Ovary (tissue), 9 donors: ENCODE results near the gene SAFB2. TPM values are rescaled to one million over a fixed set of nuclear protein-coding genes. Genes with fewer than 3 reads are reported as not detected.

Experiments
- DNase-seq, 5 donors: peaks; one replicate each; pipeline ENCODE4 v3.0.0-alpha.2; 2019 to 2020
- H3K27ac ChIP-seq, 2 donors: fragments of 200-600 bp; one replicate each; pipeline versions ENCODE4 v1.5.1 to v1.8.0; 2019 to 2022
- H3K27me3 ChIP-seq: fragments of 200-600 bp; one replicate; pipeline ENCODE4 v1.8.0; 2022
- H3K36me3 ChIP-seq: fragments of 200-600 bp; sonication (generic); one replicate; pipeline ENCODE4 v1.5.1; 2019
- H3K4me1 ChIP-seq: one replicate; pipeline ENCODE4 v1.8.1; 2013; ENCODE audit warnings: mild to moderate bottlenecking, moderate library complexity; ENCODE audit not compliant: insufficient read depth
- H3K4me3 ChIP-seq: fragments of 200-600 bp; sonication (generic); one replicate; pipeline ENCODE4 v1.5.1; 2017
- H3K9me3 ChIP-seq, 2 donors: fragments of 200-600 bp in 1 of 2; sonication (generic) in 1 of 2; one replicate each; pipeline versions ENCODE4 v1.5.1 to v1.8.1; 2013 to 2019; ENCODE audit warnings: mild to moderate bottlenecking in 1 of 2, moderate library complexity in 1 of 2
- CTCF ChIP-seq, 3 donors: fragments of 450-650 bp in 2 of 3; fragments of 200-600 bp in 1 of 3; IDR thresholded peaks; one replicate each; pipeline versions ENCODE4 v1.5.1 to v1.8.0; 2016 to 2022; ENCODE audit warnings: antibody characterized with exemption in 3 of 3, mild to moderate bottlenecking in 1 of 3
- EP300 ChIP-seq: sonication (generic); formaldehyde crosslinking; IDR thresholded peaks from one replicate; pipeline ENCODE4 v1.6.1; 2017; ENCODE audit warnings: antibody characterized with exemption
- POLR2A ChIP-seq: fragments of 450-650 bp; IDR thresholded peaks from one replicate; pipeline ENCODE4 v1.6.1; 2017; ENCODE audit warnings: antibody characterized with exemption, mild to moderate bottlenecking, moderate library complexity
- WGBS, 3 donors: extraction: QIAGEN DNeasy Blood & Tissue Kit in 1 of 3; methylation state at CpG; one replicate each; pipeline versions ENCODE4 v1.1.5 to v1.1.7; 2013 to 2017; 5-methylcytosine and 5-hydroxymethylcytosine counted together
- intact Hi-C, 4 donors: fragments of 100-400 bp; cut with DNase I; formaldehyde crosslinking; loops; one replicate each; pipeline versions ENCODE4 v1.11.0 to v1.15.1; 2022 to 2023
- polyA plus RNA-seq, 2 donors: library from polyadenylated mRNA; stranded (reverse); fragments of 200-250 nt in 1 of 2; fragments of 350-450 nt in 1 of 2; fragmentation: Illumina TruSeq in 1 of 2; extraction: RNeasy Lipid Tissue Mini Kit (QIAGEN cat#74804) in 1 of 2; gene quantifications; one replicate each; pipeline ENCODE4 v1.2.3, GENCODE V29; 2013 to 2014
- total RNA-seq, 7 donors: library from RNA; depleted of rRNA in 2 of 7; stranded (reverse); fragments of >200 nt in 2 of 7; fragmentation: NEBNext Ultra II Directional in 3 of 7; extraction: Animal tissue kit (Norgen Biotek cat#: 25700) in 3 of 7; gene quantifications; one replicate each; pipeline versions ENCODE4 v1.1.0 to v1.2.4, GENCODE V29; 2016 to 2023
- donor health status: DM: no; HTN: no; CAD: no; lungs with moderate emphysema.
- donor health status: DM: no; HTN: no; CAD: no.
- donor health status: Bipolar disorder and iron deficiency.
- donor health status: DM: yes; HTN: yes; CAD: no.
- donor health status: DM: no; HTN: no; CAD: no.
- donor health status: DM: yes; HTN: yes; CAD: no.

SAFB2 gene
- total and polyA plus RNA-seq, 9 donors, result 51.3 to 173 (median 107) TPM

DNA sequence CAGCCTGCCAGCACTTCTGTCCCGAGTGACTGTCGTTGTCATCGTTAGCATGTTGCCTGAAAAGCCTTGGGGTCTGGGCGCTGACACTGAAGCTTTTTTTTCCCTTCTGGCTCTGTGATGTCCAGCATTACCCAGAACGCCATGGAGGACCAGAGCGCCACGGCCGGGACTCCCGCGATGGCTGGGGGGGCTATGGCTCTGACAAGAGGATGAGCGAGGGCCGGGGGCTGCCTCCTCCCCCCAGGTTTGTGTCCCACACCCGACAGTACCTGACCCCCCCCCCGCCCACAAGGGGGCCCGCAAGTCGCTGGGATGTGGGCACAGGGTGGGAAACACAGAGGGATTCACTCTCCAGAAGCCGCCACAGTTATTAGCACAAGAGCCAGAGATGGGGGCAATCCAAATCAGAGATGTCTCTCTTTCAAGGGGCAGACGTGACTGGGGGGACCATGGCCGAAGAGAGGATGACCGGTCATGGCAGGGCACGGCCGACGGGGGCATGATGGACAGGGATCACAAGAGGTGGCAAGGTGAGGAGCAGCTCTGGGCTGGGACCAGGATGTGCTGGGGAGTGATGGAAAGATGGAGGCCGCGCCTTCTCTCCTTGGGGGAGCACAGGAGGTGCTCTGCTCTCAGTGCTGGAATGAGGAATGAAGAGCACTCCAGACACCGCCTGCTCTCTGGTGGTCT lies 44.5 kb upstream of the SAFB2 start:
- Histone ChIP-seq H3K36me3 (no peaks in the 10 kb centered on the region), H3K4me3 (no peak overlapping the region), H3K27me3 (no peaks in the 10 kb centered on the region), H3K9me3 (no peaks in the 10 kb centered on the region), H3K4me1 (no peaks in the 10 kb centered on the region), H3K27ac (no peak overlapping the region)
- intact Hi-C loops, result no loop called here
- DNase-seq, result no peak
- WGBS, 3 donors, result 82 to 85% (median 85%) methylated on average over 24 to 26 of the region's 26 CpGs
- TF ChIP-seq CTCF (IDR thresholded peaks at IDR 0.05) (no peak), EP300 (no peak), POLR2A (no peak)

- Histone ChIP-seq H3K36me3 (no peaks in the 10 kb centered on the region), H3K9me3 (no peaks in the 10 kb centered on the region), H3K27ac (no peak overlapping the region), H3K4me1 (no peaks in the 10 kb centered on the region), H3K27me3 (no peaks in the 10 kb centered on the region), H3K4me3 (no peak overlapping the region)
- WGBS, 3 donors, result 66 to 71% (median 71%) methylated on average over 10 of the region's 10 CpGs
- intact Hi-C loops, result no loop called here
- TF ChIP-seq EP300 (no peak), POLR2A (no peak), CTCF (IDR thresholded peaks at IDR 0.05) (no peak)
- DNase-seq, result no peak
These were observed 43.4 kb upstream of the SAFB2 start for GRCh38 chr19:5665781-5666513.

DNA sequence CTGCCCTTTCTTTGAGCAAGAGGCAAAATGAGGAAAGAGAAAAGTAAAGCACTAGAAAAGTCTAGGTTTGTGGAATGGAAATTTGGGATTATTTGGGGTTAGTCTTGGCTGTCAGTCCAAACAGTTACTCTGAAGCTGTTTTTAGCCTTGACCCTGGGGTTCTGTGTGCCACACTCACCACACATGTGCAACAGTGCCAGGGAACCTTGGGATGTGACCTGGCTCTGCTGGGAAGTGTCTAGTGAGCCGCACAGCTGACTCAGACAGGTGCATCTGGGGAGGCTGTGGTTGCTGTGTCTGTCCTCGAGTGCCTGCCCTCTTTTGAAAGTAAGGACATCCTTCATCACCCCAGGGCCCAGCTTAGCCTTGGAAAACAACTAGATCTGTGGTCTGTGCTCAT lies 41.9 kb upstream of the SAFB2 start:
- intact Hi-C loops, result no loop called here
- TF ChIP-seq POLR2A (no peak), CTCF (IDR thresholded peaks at IDR 0.05) (no peak), EP300 (no peak)
- no peaks in the 10 kb centered on the region for H3K27me3 ChIP-seq
- DNase-seq, result no peak
- no peaks in the 10 kb centered on the region for H3K9me3 ChIP-seq
- no peak overlapping the region for H3K4me3 ChIP-seq
- WGBS, 3 donors, result 65 to 83% (median 74%) methylated on average over 2 of the region's 2 CpGs
- H3K4me1 ChIP-seq, result no peaks in the 10 kb centered on the region
- no peaks in the 10 kb centered on the region for H3K36me3 ChIP-seq
- H3K27ac ChIP-seq, result no peak overlapping the region

- intact Hi-C loops, result no loop called here
- no peaks in the 10 kb centered on the region for H3K4me1 ChIP-seq
- no peaks in the 10 kb centered on the region for H3K9me3 ChIP-seq
- WGBS, 3 donors, result 89 to 92% (median 92%) methylated on average over 17 of the region's 17 CpGs
- DNase-seq, result no peak
- H3K36me3 ChIP-seq, result no peaks in the 10 kb centered on the region
- TF ChIP-seq EP300 (no peak), CTCF (IDR thresholded peaks at IDR 0.05) (no peak), POLR2A (no peak)
- no peaks in the 10 kb centered on the region for H3K27me3 ChIP-seq
- H3K27ac ChIP-seq, result no peak overlapping the region
- no peak overlapping the region for H3K4me3 ChIP-seq
These were observed 41.3 kb upstream of the SAFB2 start for GRCh38 chr19:5663904-5664303.
